GM12878 (cell line): Measurements from ENCODE around the gene LPGAT1. TPM values are rescaled to one million over a fixed set of nuclear protein-coding genes. Genes with fewer than 3 reads are reported as not detected.

ENCODE experiments used
- ATAC-seq: fragments of 200-7000 bp; cut with Tn5 transposase; 3 replicates; pipeline ENCODE4 v1.9.1; 2020; ENCODE audit warnings: mild to moderate bottlenecking, moderate library complexity
- BruUV-seq: library from RNA; stranded (reverse); fragments of 400-500 nt; replicated peaks from 2 replicates; lab custom pipeline; 2021; lab: Mats Ljungman, UMichigan
- CTCF ChIA-PET: fragments of 300-600 bp; sonication (Branson Sonifier 250); formaldehyde crosslinking; extraction: SDS; loops from one replicate; lab custom pipeline; 2021; ENCODE audit warnings: inconsistent platforms; lab: Yijun Ruan, JAX
- POLR2A ChIA-PET: fragments of 350-600 bp; formaldehyde crosslinking; extraction: SDS; loops from one replicate; lab custom pipeline; 2021; ENCODE audit warnings: inconsistent platforms; lab: Charles Lee
- RAD21 ChIA-PET: fragments of 300-600 bp; sonication (Branson Sonifier 250); formaldehyde crosslinking; loops from one replicate; lab custom pipeline; 2023; ENCODE audit warnings: antibody characterized with exemption; ENCODE audit not compliant: unreplicated experiment; lab: Charles Lee
- SMC1A ChIA-PET: fragments of 300-600 bp; sonication (Branson Sonifier 250); formaldehyde crosslinking; loops from one replicate; lab custom pipeline; 2023; ENCODE audit not compliant: unreplicated experiment, uncharacterized antibody; lab: Charles Lee
- DNase-seq: peaks from one replicate; pipeline ENCODE4 v3.0.0-alpha.2; 2011; ENCODE audit warnings: low read depth, low spot score
- FAIRE-seq: peaks from 3 replicates; lab custom pipeline; 2011; peaks lifted over from hg19 to GRCh38; lab: Jason Lieb, UNC
- H2AFZ ChIP-seq: 2 replicates; pipeline ENCODE4 v1.6.0; 2011; ENCODE audit warnings: low read depth, low read length, control low read depth; ENCODE audit not compliant: control insufficient read depth
- H3K27ac ChIP-seq: 2 replicates; pipeline ENCODE4 v1.5.1; 2011; ENCODE audit warnings: control low read depth; ENCODE audit not compliant: control insufficient read depth, insufficient read depth
- H3K27me3 ChIP-seq, 2 experiments: replicated peaks in 1 of 2; 2 replicates each; pipeline versions ENCODE4 v1.6.0 to v1.6.1; 2011; ENCODE audit warnings: low read length in 1 of 2; ENCODE audit not compliant: control insufficient read depth in 2 of 2, insufficient read depth in 2 of 2
- H3K36me3 ChIP-seq, 2 experiments: 2 replicates each; pipeline ENCODE4 v1.5.1; 2011; ENCODE audit warnings: low read length in 1 of 2; ENCODE audit not compliant: control insufficient read depth in 2 of 2, insufficient read depth in 2 of 2
- H3K4me1 ChIP-seq: 2 replicates; pipeline ENCODE4 v1.6.1; 2011; ENCODE audit warnings: mild to moderate bottlenecking, low read length, moderate library complexity, mixed read lengths; ENCODE audit not compliant: control insufficient read depth, insufficient read depth
- H3K4me2 ChIP-seq: 2 replicates; pipeline ENCODE4 v1.6.0; 2011; ENCODE audit warnings: control low read depth; ENCODE audit not compliant: control insufficient read depth, insufficient read depth
- H3K4me3 ChIP-seq: fragments of 200-600 bp; sonication (generic); 2 replicates; pipeline ENCODE4 v1.5.1; 2016
- H3K79me2 ChIP-seq: 2 replicates; pipeline ENCODE4 v1.6.0; 2011; ENCODE audit warnings: low read length; ENCODE audit not compliant: control insufficient read depth, insufficient read depth
- H3K9ac ChIP-seq: 2 replicates; pipeline ENCODE4 v1.8.0; 2011; ENCODE audit warnings: low read length, control low read depth, mixed read lengths; ENCODE audit not compliant: control insufficient read depth, insufficient read depth
- H3K9me3 ChIP-seq: replicated peaks from 3 replicates; pipeline ENCODE4 v1.5.1; 2011; ENCODE audit warnings: mild to moderate bottlenecking, low read length; ENCODE audit not compliant: control insufficient read depth, insufficient read depth
- H4K20me1 ChIP-seq: 2 replicates; pipeline ENCODE4 v1.6.0; 2011; ENCODE audit not compliant: control insufficient read depth, insufficient read depth
- NKRF ChIP-seq: fragments of 450-650 bp; conservative IDR thresholded peaks from 2 replicates; pipeline ENCODE4 v1.6.1; 2017; ENCODE audit warnings: mild to moderate bottlenecking, moderate library complexity
- NR2C2 ChIP-seq: IDR thresholded peaks from 2 replicates; pipeline ENCODE4 v1.6.1; 2011; ENCODE audit warnings: borderline replicate concordance, low read depth; ENCODE audit not compliant: control insufficient read depth, insufficient read length
- POLR2A ChIP-seq: IDR thresholded peaks from 2 replicates; pipeline ENCODE4 v1.6.1; 2011; ENCODE audit warnings: low read depth, mild to moderate bottlenecking, low read length
- RCOR1 ChIP-seq: conservative IDR thresholded peaks from 2 replicates; pipeline ENCODE4 v1.6.1; 2012; ENCODE audit warnings: low read depth, low read length, improper control_type of control experiment
- TCF12 ChIP-seq: IDR thresholded peaks from 2 replicates; pipeline ENCODE4 v1.6.1; 2011; ENCODE audit warnings: low read depth, mild to moderate bottlenecking, low read length
- TCF3 ChIP-seq: IDR thresholded peaks from 2 replicates; pipeline ENCODE4 v1.6.1; 2012; ENCODE audit warnings: low read depth, mild to moderate bottlenecking, low read length, borderline replicate concordance; ENCODE audit not compliant: insufficient read depth
- YY1 ChIP-seq: IDR thresholded peaks from 2 replicates; pipeline ENCODE4 v1.6.1; 2011; ENCODE audit warnings: low read depth, mild to moderate bottlenecking, low read length
- WGBS: methylation state at CpG from one replicate; pipeline ENCODE4 v1.1.6; 2016; ENCODE audit warnings: low lambda C conversion rate; ENCODE audit not compliant: insufficient replicate concordance, insufficient coverage; ENCODE audit errors: missing lambda C conversion rate; 5-methylcytosine and 5-hydroxymethylcytosine counted together
- in situ Hi-C: fragments of 300-500 bp; cut with MboI; formaldehyde crosslinking; loops from 9 replicates; pipeline ENCODE4 v1.14.3; 2018; ENCODE audit warnings: mixed read lengths
- intact Hi-C: fragments of 100-400 bp; cut with micrococcal nuclease; formaldehyde crosslinking; loops from one replicate; pipeline ENCODE4 v1.14.2; 2022; ENCODE audit not compliant: unreplicated experiment
- polyA plus RNA-seq, 11 experiments: library from polyadenylated mRNA; depleted of rRNA in 4 of 11; unstranded in 6 of 11; stranded (reverse) in 5 of 11; fragments of >200 nt; fragmentation: Nextera tagmentation in 4 of 11; fragmentation: Illumina TruSeq in 1 of 11; extraction: Ambion mirVana in 4 of 11; extraction: Trizol in 1 of 11; gene quantifications; 1 replicate in 1 of 11; 2 replicates in 10 of 11; pipeline versions ENCODE4 v1.2.1 to v1.2.3, GENCODE V29; 2011 to 2016; ENCODE audit warnings: inconsistent platforms in 2 of 11, missing spikeins in 2 of 11, low read depth in 1 of 11
- total RNA-seq, 4 experiments: library from RNA; depleted of rRNA in 3 of 4; stranded (reverse); fragments of >200 nt in 3 of 4; fragmentation: Illumina TruSeq in 1 of 4; extraction: Trizol in 1 of 4; gene quantifications; 2 replicates each; pipeline versions ENCODE4 v1.2.1 to v1.2.3, GENCODE V29; 2013 to 2021

LPGAT1 gene
- total and polyA plus RNA-seq, 10 of the 15 experiments (the other 5 are each of a cell fraction or from before 2014, with no cell fraction given): 5.8 to 40.6 (median 19.2) TPM

DNA sequence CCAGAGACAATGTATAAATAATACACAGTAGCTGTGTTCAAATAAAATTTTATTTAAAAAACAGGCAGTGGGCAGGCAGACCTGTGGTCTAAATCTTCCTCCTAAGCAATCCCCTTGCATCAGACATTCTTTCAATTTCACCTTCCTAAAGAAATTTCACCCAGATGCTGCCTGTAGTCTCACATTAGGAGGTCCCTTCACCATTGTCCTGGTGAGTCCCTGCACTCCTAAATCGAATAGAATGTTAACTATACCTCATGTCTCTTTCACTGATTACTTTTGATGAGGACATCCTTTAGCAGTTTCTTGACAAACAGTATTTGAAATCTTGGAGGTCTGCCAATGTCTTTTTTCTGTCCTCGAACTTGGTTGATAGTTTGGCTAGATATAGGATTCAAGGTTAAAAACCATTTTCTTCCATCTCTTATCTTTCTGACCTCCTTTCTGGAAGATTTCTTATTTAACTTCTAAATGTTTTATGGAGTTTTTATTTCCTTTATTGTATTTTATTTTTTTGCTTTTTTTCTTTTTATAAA, 77.5 kb downstream of the LPGAT1 start:
- no peaks in the 10 kb centered on the region for H3K9me3 ChIP-seq
- H3K4me3 ChIP-seq: no peak overlapping the region
- intact Hi-C loops (no loop called here), in situ Hi-C loops (no loop called here)
- ChIA-PET RAD21 (interaction anchor here (1.0 to 2.0 kb wide), 3 partner anchors 9 to 54 kb away, joined by 3 to 9 read pairs (median 4); no protein-coding TSS in a partner anchor), CTCF (interaction anchor here (1.2 to 2.5 kb wide), 3 partner anchors 10 to 55 kb away, joined by 3 to 11 read pairs (median 8); no protein-coding TSS in a partner anchor), SMC1A (interaction anchor here (0.6 to 5.3 kb wide), 7 partner anchors 8 to 112 kb away, joined by 3 to 23 read pairs (median 4); no protein-coding TSS in a partner anchor), POLR2A (interaction anchor here (0.6 kb wide), 1 partner anchor 13 kb away, joined by 3 read pairs; no protein-coding TSS in a partner anchor)
- 66% methylated on average over 2 of the region's 2 CpGs for WGBS
- no peaks in the 10 kb centered on the region for H4K20me1 ChIP-seq
- H3K4me1 ChIP-seq: peaks cover 3% of the 10 kb centered on the region; the same call in 1 of the 2 replicates
- no peak overlapping the region for H2AFZ ChIP-seq
- BruUV-seq: no TSS peak
- TF ChIP-seq RCOR1 (no peak), NR2C2 (no peak), YY1 (no peak), NKRF (no peak), TCF3 (no peak), POLR2A (no peak), TCF12 (no peak)
- H3K36me3 ChIP-seq: peaks cover 0 to 15% of the 10 kb centered on the region in 2 experiments; a peak in 2 of 4 replicates
- no peaks in the 10 kb centered on the region for H3K79me2 ChIP-seq
- ATAC-seq (no peak; the same call in 2 of the 3 replicates), DNase-seq (no peak), FAIRE-seq (no peak)
- H3K27me3 ChIP-seq: no peaks in the 10 kb centered on the region
- no peak overlapping the region for H3K4me2 ChIP-seq
- no peak overlapping the region for H3K9ac ChIP-seq
- H3K27ac ChIP-seq: no peak overlapping the region
